PC-9 (cell line): Measurements from ENCODE around the gene TRDN.

Source experiments
- CTCF ChIP-seq: fragments of 200-600 bp; sonication (generic); conservative IDR thresholded peaks from 2 replicates; pipeline ENCODE4 v1.6.1; 2017; ENCODE audit warnings: mixed run types, antibody characterized with exemption, mild to moderate bottlenecking, moderate library complexity
- EZH2 ChIP-seq: fragments of 200-600 bp; sonication (generic); IDR thresholded peaks from 2 replicates; pipeline ENCODE4 v1.8.0; 2017; ENCODE audit warnings: antibody characterized with exemption, low read depth

GRCh38 chr6:123182998-123183397 lies 453.8 kb downstream of the TRDN start:
- TF ChIP-seq CTCF, result no peak
- no peak for TF ChIP-seq EZH2
